KBM-7 (cell line): ENCODE measurements around the gene LPP.

Experiments
- DNase-seq: peaks from one replicate; pipeline ENCODE4 v3.0.0-alpha.2; 2015
- in situ Hi-C: fragments of 300-500 bp; cut with MboI; formaldehyde crosslinking; loops from 2 replicates; pipeline ENCODE4 v1.14.3; 2020; ENCODE audit warnings: low sequenced_read_pairs, low pct_unique_long_range_greater_than_20kb, mixed read lengths

The LPP gene

DNA sequence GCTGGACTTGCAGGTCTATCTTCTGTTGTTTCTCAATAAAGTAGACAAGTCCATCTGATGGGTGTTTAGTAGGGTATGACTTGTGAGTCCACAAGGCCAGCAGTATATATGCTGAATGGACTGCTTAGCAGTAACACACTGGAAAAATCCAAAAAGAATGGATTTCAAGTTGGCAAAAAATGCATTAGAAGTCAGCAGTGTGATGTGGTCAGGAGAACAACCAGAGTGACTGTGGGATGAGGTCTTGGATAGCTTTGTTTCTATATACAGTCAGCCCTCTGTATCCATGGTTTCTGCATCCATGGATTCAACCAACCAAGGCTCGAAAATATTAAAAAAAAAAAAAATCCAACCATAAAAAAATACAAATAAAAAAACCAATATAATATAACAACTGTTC lies 55.8 kb downstream of the LPP start:
- DNase-seq: no peak
- in situ Hi-C loops: no loop called here

DNA sequence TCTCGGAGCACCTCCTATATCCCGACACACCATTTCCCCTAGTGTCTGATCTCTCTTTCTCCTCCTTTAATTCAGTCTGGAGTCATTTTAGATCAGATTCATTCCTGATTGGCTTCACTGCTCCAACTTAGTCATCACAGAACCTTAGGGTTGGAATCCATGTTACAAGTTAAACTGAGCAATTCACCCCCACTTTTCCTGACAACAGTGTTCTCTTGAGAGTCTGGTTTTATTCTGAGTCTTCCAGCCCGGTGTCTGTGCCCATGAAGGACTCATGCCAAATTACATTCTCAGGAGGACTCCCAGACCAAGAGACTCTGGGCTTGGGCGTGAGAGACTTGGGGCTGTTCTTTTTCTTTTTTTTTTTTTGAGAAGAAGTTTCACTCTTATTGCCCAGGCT lies 57.5 kb downstream of the LPP start:
- in situ Hi-C loops: no loop called here
- no peak for DNase-seq

DNA sequence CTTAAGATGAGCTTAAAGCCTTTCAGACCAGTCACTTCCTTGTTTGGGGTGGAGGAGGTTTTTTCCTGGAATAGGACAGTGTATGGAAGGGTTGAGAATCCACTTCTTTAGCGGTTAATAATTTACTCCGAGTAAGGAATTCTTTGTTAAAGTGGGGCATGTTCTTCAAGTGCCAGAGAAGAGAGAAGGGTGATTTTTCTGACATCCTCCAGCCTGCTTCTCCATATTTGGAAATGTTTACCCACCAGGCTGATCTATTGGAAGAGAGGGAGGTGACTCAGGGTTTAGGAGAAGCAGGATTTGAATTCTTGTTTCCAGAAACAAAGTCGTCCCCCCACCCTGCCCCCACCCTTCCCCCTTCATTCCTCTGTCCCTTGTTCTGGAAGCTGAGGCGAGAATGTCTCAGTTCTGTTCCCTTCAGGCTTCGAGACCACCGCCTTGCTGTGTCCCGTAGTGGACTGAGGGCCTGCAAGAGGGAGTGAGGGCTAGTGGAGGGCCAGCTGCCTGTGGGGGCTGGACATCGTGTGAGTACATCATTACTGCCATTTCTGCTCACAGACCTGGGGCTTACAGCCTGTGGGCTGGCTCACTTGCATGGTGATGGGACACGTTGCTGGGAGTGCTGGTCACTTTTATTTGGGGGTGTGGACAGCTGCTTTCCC lies 58.5 kb downstream of the LPP start:
- in situ Hi-C loops: no loop called here

DNA sequence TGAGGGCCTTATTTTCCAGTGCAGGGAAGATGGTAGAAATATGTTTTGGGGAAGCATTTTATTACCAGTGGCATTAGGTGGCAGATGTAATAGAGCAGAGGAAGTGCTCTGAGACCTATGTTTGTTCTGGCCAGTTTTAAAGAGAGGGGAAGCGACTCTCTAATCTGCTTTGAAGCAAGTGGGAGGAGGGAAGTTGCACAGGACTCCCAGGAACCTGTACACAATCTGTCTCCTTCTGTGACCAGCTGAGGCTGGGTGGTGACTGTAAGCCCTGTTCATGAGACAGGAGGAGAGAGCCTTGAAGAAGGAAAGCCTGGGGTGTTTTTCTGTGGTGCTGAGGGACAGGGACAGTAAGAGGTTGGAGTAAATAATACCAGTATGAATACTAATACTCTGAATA lies 60.5 kb downstream of the LPP start:
- in situ Hi-C loops: no loop called here
- DNase-seq: peak; percentile 65

More for the DNA sequence above, 58.5 kb downstream of the LPP start:
- no peak for DNase-seq

DNA sequence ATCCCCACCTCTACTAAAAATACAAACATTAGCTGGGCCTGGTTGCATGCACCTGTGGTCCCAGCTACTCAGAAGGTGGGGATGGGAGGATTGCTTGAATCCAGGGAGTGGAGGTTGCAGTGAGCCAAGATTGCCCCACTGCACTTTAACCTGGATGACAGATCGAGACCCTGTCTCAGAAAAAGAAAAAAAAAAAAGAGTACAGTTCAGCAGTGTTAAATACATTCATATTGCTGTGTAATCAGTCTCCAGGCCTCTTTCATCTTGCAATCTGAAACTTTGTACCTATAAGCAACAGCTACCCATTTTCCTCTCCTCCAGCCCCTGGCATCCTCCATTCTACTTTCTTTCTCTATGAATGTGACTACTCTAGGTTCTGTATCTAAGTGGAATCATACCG lies 61.2 kb downstream of the LPP start:
- in situ Hi-C loops: no loop called here

DNA sequence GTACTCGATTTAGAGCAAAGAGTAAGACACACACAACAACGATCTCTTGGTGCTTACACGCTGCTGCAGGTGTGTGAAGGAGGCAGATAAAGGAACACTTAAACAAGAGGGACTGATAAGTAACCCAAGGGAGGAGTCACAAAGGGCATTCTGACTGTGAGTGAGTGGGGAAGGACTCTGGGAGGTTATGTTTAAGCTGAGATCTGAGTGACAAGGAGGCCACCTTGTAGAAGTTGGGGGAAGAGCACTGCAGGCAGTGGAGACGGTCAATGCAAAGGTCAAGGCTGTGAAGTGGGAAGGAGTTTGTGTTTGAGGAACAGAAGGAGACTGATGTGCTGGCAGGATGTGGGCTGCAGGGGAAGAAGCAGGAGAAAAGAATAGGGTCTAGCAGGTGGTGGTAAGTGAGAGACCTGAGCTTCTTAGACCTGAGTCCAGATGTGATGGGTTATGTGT lies 63.1 kb downstream of the LPP start:
- in situ Hi-C loops: no loop called here
- no peak for DNase-seq

More for the DNA sequence above, 61.2 kb downstream of the LPP start:
- no peak for DNase-seq

DNA sequence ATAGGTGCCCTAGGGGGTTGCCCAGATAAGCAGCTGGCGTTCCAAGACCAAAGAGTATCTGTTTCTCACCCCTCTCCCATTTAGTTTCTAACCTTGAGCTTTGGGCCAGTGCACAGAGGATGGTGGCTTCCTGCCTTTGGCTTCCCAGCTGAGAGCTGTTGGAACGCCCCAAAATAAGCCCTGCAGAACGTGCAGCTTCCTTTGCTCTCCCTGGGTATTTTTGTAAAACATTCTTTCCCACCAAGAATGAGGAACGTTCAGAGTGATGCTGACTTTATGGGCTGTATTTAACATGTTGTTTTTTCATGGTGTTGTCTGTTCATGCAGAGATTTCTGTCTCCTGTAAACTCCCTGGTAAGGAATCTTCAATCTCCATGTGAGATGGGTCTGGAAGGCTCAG lies 63.8 kb downstream of the LPP start:
- no peak for DNase-seq
- in situ Hi-C loops: no loop called here

DNA sequence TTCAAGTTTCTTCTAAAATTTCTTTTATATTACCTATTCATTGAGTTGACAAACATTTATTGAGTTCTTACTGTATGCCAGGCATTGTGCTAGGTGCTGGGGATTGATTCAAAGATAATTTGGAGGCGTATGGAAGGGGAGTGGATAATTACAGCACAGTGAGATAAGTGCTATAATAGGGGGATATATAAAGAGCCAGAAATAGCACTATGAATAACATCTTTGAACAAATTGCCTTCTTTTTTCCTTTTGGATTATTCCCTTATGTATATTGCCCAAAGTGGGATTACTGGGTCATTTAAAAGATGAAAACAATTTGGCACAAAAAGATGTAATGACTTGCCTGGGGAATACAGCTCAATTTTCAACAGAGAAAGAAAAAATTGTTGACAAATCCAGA lies 64.6 kb downstream of the LPP start:
- in situ Hi-C loops: no loop called here
- no peak for DNase-seq

DNA sequence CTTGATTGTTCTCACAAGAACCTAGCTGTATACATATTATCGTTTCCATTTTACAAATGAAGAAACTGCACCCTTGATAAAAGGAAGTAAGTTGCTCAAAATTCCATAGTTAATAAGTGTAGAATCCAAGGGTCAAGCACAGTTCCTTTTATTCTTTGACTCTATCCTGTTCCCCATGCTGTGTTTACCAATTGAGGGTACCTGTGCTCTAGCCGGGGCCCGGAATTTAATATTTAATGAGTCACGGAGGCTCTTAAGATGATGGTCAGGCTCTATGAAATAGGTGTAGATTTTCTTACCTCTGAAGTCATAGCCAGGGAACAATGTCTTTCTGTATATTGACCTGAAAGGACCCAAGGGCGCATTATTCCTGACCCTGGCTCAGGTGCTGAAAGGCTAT lies 65.2 kb downstream of the LPP start:
- in situ Hi-C loops: no loop called here

DNA sequence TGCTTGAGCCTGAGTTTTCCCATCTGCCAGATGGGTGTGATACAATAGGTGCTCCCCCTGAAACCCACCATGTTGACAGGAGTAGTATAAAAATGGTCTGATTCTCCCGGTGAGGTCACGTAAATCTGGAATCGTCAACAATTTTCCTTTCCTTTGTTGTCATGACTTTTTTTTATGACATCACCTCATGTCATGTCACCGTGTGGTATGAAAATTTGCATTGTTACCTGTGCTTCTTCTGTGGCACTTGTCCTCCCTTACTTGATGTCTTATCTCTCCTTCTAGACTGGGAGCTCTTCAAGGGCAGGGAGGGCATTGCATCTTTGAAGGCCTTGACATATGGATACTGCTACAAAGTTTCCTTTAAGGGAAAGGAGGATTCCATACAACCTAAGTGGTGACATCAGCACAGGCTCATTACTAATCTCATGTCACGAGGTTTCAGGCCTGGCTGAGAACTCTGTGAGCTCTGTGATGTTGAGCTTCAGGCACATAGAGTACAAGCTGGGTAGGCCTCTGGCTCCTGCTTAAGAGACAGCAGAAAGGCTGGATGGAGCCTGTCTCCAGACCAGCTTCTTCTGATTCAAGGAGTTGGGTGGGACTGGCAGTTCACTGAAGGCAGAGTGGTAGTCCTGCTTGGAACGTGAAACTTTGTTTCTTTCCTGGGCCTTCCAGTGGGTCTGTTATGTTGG lies 66.3 kb downstream of the LPP start:
- no peak for DNase-seq
- in situ Hi-C loops: no loop called here

More for the DNA sequence above, 65.2 kb downstream of the LPP start:
- DNase-seq: no peak

DNA sequence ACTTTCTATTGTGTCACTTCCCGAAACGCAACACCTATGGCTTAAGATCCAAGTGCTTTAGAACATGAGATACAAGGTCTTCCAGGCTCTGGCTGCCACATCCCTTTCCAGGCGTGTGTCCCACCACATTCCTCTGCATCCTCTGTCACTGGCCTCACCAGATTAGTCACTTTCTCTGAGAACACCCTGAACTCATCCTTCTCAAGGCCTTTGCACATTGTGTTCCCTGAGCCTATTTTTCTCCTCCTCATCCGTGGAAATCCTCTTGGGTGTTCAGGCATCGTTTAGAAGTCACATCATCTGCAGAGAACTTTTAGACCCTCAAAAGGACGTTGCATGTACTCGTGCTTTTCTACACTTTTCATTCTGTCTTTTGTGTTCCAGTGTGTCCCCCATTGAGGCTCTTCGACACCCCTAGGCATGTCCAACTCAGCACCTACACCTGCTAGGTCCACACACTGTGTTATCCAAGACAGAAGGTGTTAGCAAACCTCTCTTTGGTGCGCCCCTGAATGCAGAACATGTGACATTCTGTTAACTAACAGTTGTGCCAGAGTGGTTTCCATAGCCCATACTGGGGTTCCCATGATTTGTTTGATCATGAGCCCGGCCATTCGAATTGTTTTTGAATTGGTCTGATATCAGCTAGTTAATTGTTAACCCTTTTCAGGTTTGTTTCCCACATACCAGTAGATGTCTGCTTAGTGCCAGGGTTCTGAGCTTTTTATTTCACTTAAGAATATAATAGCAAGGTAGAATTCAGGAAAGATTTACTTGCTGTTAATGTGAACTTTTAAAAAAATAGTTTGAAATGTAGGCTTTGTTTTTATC lies 67.2 kb downstream of the LPP start:
- no peak for DNase-seq
- in situ Hi-C loops: no loop called here

DNA sequence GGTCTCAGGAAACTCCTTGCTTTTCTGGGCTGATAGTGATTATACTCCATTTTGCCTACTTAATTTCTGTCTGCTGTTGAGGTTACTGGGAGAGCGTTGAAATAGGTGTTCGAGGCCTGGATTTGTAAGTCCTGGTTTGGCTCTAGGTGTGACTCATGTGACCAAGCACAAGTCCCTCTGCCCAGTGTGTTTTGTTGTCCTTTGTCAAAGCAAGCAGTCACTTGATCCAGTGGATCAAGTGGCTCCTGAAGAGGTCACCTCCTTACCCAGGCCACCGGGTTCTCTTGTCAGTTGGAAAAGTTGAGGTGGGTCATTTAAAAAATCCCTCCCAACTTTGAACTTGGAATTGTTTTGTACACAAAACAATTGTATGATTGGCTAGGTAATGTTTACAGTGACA lies 70.0 kb downstream of the LPP start:
- in situ Hi-C loops: no loop called here

DNA sequence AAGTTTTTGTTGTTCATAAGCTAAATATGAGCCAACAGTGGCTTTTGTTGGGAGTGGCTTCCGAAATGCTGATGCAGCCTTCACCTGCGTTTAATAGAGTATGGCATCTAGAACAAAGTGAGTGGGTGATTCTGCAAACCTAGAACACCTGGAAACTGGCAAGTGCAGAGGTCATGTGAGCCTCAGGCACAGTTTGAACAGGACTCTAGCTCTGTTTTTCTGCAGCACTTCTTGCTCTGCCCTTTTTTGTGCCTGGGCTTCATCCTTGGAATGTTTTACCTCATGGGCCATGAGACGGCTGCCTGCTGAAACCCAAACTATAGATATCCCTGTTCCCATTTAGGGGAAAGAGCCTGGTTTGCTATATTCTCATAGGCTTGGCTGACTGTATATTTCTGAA lies 73.5 kb downstream of the LPP start:
- no peak for DNase-seq
- in situ Hi-C loops: no loop called here

More for the DNA sequence above, 70.0 kb downstream of the LPP start:
- DNase-seq: no peak

DNA sequence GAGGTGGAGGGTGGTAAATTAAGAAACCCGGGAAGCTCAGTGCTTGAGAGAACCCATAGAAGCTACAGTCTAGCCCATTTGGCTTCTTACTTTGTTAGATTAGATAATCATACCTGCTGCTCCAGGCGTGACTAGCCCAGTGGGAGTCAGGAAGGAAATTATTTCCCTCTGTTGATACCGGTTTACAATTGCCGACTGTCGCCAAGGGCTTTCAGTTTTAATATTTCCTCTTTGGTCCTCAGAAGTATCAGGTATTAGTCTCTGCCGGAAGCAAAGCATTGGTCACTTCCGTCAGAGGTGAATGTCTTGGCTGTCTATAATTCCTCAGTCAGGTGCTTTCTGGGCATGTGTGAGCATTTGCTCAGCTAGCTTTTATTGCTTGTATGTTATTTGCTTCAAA lies 75.2 kb downstream of the LPP start:
- peak; percentile 9 for DNase-seq
- in situ Hi-C loops: no loop called here

DNA sequence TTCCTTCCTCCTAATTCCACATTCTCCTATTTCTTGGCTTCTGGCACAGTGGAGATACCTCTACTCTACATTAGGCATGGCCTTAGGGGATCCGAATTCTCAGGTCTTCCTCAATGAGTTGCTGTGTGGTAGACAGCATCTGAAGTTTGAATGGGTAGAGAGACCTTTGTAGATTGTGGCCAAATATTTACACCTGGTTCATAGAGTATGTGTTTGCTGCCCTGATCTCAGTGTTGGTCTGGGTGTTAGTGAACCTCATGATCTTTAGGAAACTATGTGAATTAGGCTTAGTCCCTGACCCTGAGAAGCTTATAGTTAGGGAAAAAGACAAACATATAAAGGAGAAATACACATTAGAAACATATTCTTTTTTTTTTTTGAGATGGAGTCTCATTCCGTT lies 75.8 kb downstream of the LPP start:
- DNase-seq: no peak
- in situ Hi-C loops: no loop called here

DNA sequence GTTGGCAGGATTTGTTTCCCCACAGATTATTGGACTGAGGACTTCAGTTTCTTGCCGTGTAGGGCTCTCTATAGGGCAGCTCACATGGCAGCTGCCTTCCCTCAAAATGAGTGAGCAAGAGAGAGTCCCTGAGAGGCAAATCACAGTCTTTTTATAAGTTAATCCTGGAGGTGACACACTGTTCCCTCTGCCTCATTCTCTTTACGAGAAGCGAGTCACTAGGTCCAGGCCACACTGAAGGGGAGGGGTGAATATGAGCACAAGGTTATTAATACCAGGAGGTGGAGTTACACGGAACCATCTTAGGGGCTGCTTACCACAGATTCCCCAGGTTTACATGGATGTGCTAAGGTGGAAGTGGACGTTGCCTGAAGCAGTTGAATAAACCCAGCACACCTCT lies 77.0 kb downstream of the LPP start:
- DNase-seq: no peak
- in situ Hi-C loops: no loop called here

DNA sequence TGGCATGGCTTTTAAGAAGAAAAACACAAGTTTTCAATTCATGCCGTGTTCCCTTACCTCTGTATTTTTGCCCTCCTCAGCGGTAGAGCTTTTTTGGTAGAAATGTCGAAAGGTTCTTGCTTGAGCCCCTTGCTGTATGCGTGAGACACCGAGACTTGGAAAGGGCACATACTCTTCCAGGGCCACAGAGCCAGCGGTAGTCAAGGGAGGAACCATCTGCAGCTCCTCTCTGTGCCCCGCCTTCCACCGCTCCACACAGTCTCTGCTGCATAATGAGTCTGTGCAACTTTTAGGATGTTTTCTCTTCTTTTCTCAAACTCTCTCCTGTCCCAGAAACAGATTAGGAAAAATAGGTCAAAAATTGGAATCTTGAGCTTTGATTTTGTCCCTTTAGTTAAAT lies 77.5 kb downstream of the LPP start:
- no peak for DNase-seq
- in situ Hi-C loops: no loop called here

DNA sequence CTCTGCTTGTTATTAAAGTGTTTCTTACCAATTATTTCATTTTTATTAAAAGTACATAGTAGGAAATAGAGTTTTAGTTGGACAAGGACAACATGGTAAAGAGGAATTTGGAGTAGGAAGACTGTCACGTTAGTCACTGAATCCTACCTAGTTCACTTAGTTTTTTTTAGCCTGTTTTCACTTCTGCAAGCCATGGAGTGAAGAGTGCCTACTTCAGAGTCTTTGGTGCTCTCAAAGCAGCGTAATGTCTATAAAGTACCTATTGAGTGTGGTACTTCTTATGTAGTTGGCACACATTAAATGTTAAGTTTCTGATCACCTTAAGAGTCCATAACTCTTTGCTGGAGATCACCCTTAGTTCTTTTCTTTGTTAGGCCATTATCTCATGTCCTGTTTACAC lies 78.7 kb downstream of the LPP start:
- in situ Hi-C loops: no loop called here
- DNase-seq: no peak

DNA sequence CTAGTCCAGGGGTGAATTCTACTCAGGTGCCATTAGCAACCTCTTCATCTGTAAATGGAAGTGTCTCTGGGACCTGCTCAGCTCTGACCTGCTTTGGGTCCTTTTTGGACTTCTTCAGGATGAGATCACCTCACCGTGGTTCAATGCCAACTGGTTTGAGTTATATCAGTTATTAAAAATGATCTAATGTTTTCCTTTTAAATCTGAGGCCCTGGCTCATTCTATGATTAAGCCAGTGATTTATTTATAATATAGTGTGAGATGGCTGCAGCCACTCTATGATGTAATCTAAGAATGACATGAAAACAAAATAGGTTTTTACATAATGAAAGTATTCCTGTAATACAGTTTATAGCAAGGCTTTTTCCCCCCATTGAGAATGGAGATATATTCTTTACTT lies 79.4 kb downstream of the LPP start:
- in situ Hi-C loops: no loop called here
- no peak for DNase-seq

DNA sequence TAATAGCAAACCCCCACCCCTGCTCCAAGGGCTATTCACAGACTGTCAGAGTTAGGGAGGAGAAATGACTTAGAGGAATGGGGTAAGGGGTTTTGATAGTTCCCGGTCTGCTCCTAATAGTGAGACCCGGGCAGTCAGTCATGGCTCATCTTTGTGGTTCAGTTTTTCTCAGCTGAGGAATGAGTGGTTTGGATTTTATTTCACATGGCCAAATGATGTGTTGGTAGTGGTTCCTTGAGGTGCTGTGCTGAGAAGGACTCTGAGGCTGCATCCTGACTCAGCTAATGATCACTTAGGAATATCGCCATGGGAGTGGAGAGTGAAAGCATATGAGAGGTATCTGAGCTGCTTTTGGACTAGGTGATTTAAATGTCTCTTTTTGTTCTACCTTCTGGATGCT lies 80.2 kb downstream of the LPP start:
- in situ Hi-C loops: no loop called here
- DNase-seq: no peak
